ENCODE results near the gene KLHL5.
"Not testable (repeated sequence)": the region's sequence is repeated elsewhere in the genome, so short reads cannot be mapped to it uniquely, and the experiment has no call there.

Gene KLHL5

GRCh38 chr4:39023059-39023458 is 39.0 kb upstream of the KLHL5 start:
- TF ChIP-seq CTCF (IDR thresholded peaks at IDR 0.05; ENCODE audit: low read depth, low read length) = no peak
- no peak for DNase-seq
- H3K4me1 ChIP-seq = no peaks in the 10 kb centered on the region
- H3K9me3 ChIP-seq = no peaks in the 10 kb centered on the region
- H3K27me3 ChIP-seq = no peaks in the 10 kb centered on the region
- no peak overlapping the region for H3K4me3 ChIP-seq (ENCODE audit: low read depth, low read length)
- no peaks in the 10 kb centered on the region for H3K36me3 ChIP-seq

GRCh38 chr4:39024311-39024865 is 37.6 kb upstream of the KLHL5 start:
- Histone ChIP-seq H3K27me3 (no peaks in the 10 kb centered on the region), H3K4me3 (ENCODE audit: low read depth, low read length) (no peak overlapping the region), H3K4me1 (no peaks in the 10 kb centered on the region), H3K36me3 (no peaks in the 10 kb centered on the region), H3K9me3 (no peaks in the 10 kb centered on the region)
- no peak for DNase-seq
- TF ChIP-seq CTCF (IDR thresholded peaks at IDR 0.05; ENCODE audit: low read depth, low read length) = no peak

GRCh38 chr4:39025552-39026085 is 36.4 kb upstream of the KLHL5 start:
- Histone ChIP-seq H3K36me3 (no peaks in the 10 kb centered on the region), H3K4me3 (ENCODE audit: low read depth, low read length) (no peak overlapping the region), H3K27me3 (no peaks in the 10 kb centered on the region), H3K9me3 (no peaks in the 10 kb centered on the region), H3K4me1 (no peaks in the 10 kb centered on the region)
- DNase-seq = no peak
- TF ChIP-seq CTCF (IDR thresholded peaks at IDR 0.05; ENCODE audit: low read depth, low read length) = no peak

- H3K4me1 ChIP-seq = no peaks in the 10 kb centered on the region
- DNase-seq = no peak
- H3K4me3 ChIP-seq (ENCODE audit: low read depth, low read length) = no peak overlapping the region
- no peaks in the 10 kb centered on the region for H3K36me3 ChIP-seq
- H3K27me3 ChIP-seq = no peaks in the 10 kb centered on the region
- no peaks in the 10 kb centered on the region for H3K9me3 ChIP-seq
- no peak for TF ChIP-seq CTCF (IDR thresholded peaks at IDR 0.05; ENCODE audit: low read depth, low read length)
Measured at GRCh38 chr4:39026096-39026495, 35.9 kb upstream of the KLHL5 start.

- Histone ChIP-seq H3K4me1 (peaks cover 7% of the 10 kb centered on the region), H3K4me3 (ENCODE audit: low read depth, low read length) (no peak overlapping the region), H3K27me3 (no peaks in the 10 kb centered on the region), H3K36me3 (no peaks in the 10 kb centered on the region), H3K9me3 (no peaks in the 10 kb centered on the region)
- DNase-seq = no peak
- TF ChIP-seq CTCF (IDR thresholded peaks at IDR 0.05; ENCODE audit: low read depth, low read length) = no peak
Measured at GRCh38 chr4:39029752-39030694, 32.0 kb upstream of the KLHL5 start.

- Histone ChIP-seq H3K27me3 (no peaks in the 10 kb centered on the region), H3K4me1 (peaks cover 7% of the 10 kb centered on the region), H3K4me3 (ENCODE audit: low read depth, low read length) (no peak overlapping the region), H3K36me3 (no peaks in the 10 kb centered on the region), H3K9me3 (no peaks in the 10 kb centered on the region)
- no peak for DNase-seq
- TF ChIP-seq CTCF (IDR thresholded peaks at IDR 0.05; ENCODE audit: low read depth, low read length) = no peak
Measured at GRCh38 chr4:39030725-39031124, 31.3 kb upstream of the KLHL5 start.

- not testable (repeated sequence) for H3K4me3 ChIP-seq (ENCODE audit: low read depth, low read length); H3K36me3 ChIP-seq
Measured at GRCh38 chr4:39031590-39032020, 30.4 kb upstream of the KLHL5 start.

More at GRCh38 chr4:39031590-39032020, 30.4 kb upstream of the KLHL5 start:
- H3K9me3 ChIP-seq, H3K4me1 ChIP-seq, H3K27me3 ChIP-seq, DNase-seq: not testable (repeated sequence)
